ENCODE measurements around the gene KCNG2.

DNA sequence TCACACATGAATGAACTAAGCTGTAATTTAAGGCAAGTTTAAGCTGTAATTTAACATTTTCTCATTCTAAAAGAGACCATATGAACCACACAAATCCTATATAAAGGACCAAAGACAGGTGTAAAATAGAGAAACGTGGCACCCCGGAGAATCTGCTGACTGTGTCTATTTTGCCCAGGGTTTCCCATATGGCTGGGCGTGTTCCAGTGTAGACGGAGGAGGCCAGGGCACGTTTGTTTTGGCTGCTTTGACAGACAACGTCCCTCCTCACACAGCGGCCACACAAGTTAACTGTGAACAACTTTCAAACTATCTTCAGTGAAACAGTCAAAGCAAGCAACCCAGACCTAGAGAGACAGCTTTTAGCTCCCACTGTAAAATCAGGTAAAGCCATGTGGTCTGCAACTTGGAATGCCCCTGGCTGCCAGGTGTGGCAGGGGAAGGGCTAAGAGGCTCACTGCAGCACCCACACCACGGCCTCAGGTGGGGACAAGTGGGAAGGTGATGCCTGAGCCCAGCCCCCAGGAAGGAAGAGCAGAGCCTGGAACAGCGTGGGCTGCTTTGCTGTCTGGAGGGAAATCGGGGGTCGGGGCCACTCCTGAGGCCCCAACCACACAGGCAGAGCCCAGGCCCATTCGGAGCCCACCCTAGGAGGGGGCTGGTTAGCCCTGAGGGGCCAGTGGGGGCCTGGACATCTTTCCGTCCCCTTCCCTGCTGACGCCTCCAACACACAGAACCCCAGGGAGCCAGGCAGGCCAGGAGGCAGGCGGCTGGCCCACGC lies 113.0 kb downstream of the KCNG2 start:
- TF ChIP-seq, protein P1, sequence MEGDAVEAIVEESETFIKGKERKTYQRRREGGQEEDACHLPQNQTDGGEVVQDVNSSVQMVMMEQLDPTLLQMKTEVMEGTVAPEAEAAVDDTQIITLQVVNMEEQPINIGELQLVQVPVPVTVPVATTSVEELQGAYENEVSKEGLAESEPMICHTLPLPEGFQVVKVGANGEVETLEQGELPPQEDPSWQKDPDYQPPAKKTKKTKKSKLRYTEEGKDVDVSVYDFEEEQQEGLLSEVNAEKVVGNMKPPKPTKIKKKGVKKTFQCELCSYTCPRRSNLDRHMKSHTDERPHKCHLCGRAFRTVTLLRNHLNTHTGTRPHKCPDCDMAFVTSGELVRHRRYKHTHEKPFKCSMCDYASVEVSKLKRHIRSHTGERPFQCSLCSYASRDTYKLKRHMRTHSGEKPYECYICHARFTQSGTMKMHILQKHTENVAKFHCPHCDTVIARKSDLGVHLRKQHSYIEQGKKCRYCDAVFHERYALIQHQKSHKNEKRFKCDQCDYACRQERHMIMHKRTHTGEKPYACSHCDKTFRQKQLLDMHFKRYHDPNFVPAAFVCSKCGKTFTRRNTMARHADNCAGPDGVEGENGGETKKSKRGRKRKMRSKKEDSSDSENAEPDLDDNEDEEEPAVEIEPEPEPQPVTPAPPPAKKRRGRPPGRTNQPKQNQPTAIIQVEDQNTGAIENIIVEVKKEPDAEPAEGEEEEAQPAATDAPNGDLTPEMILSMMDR (tag by site-specific recombination; IDR thresholded peaks at IDR 0.05): no peak
- no peak for TF ChIP-seq ZSCAN4 (tag by site-specific recombination; IDR thresholded peaks at IDR 0.05)
